ENCODE measurements around the gene MRGPRG.

MRGPRG gene

GRCh38 chr11:3195251-3196160 lies 23.1 kb downstream of the MRGPRG start:
- no peak for DNase-seq (ENCODE audit: low spot score)

GRCh38 chr11:3194016-3194816 lies 24.4 kb downstream of the MRGPRG start:
- DNase-seq (ENCODE audit: low spot score), result no peak

- DNase-seq (ENCODE audit: low spot score), result no peak
These were observed 25.1 kb downstream of the MRGPRG start for GRCh38 chr11:3193373-3194015.

DNA sequence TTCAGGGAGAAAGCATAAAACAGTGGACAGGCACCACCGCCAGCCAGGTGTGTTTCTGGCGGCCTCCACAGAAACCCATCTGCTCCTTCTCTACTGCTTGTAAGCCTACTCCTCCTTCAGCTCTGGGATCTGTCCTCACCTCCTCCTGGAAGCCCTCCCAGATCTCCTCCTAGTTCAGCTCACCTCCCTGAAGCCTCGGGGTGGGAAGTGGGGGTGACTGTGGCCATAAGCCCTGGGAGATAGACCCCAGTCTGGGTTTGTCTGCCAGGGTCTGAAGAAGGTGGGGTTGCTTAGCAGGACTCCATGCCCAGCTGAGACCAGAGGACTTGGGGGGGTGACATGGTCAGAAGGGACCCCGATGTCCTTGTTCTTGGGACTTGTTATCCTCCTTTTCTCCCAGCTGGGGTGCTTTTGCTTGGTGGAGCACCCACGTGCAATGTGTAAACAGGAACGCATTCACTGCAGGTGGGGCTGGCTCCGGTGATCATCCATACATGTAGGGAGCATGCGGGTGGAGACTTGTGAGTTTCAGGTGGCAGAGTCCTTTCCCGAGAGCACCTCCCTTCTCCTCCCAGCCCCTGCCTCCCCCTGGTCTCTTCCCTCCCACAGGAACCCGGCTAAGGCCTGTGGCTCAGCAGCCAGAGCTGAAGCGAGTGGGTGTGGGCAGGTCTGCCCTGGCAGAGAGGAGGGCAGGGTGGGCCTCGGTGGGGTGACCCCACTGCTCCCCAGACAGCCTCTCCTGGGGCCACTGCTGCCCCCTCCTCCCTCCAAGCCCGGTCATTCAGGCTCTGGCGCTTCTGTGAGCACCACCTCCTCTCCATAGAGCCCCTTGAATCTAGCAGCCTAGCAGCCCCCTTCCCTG lies 25.9 kb downstream of the MRGPRG start:
- no peak for DNase-seq (ENCODE audit: low spot score)

GRCh38 chr11:3191586-3192324 lies 26.9 kb downstream of the MRGPRG start:
- DNase-seq (ENCODE audit: low spot score), result no peak

DNA sequence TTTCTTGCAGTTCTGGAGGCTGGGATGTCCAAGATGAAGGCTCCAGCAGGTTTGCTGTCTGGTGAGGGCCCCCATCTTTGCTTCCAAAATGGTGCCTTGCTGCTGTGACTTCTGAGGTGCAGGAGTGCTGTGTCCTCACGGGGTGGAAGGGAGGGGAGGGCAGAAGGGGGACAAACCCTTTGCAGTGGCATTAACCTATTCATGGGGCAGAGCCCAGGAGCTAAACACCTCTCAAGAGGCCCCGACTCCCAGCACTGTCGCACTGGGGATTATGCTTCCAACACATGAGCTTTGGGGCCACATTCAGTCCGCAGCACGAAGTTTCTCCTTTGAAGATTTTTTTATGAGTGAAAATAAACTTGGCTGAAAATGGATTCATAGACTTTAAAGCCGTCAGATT lies 28.0 kb downstream of the MRGPRG start:
- no peak for DNase-seq (ENCODE audit: low spot score)

DNA sequence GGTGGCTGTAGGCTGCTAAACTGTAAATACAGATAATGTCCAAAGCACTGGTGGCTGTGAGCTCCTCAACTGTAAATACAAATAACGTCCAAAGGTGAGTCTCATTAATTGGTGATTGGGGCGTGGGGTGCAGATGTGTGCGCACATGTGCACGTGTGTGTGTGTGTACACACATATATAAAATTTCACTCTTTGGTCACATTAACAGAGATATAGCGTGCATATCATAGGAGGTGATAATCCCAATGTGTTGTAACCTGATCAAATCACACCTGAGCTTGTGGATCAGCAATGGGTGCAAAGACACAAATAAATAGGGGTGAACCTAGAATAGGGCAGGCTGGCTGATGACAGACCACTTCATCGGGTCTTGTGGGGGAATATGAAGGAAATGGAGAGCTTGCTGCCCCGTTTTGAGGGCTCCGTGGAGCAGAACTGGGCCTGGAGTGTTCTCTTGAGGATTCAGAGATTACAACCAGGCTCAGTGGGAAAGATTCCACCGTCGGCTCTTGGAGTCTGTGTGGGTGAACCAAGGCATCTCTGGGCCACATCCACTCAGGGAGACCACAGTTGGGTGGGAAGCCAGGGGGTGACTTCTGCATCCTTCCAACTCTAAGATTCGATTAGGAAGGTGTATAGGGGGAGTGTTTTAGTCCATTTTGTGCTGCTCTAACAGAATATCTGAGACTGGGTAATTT lies 28.6 kb downstream of the MRGPRG start:
- DNase-seq (ENCODE audit: low spot score), result no peak

DNA sequence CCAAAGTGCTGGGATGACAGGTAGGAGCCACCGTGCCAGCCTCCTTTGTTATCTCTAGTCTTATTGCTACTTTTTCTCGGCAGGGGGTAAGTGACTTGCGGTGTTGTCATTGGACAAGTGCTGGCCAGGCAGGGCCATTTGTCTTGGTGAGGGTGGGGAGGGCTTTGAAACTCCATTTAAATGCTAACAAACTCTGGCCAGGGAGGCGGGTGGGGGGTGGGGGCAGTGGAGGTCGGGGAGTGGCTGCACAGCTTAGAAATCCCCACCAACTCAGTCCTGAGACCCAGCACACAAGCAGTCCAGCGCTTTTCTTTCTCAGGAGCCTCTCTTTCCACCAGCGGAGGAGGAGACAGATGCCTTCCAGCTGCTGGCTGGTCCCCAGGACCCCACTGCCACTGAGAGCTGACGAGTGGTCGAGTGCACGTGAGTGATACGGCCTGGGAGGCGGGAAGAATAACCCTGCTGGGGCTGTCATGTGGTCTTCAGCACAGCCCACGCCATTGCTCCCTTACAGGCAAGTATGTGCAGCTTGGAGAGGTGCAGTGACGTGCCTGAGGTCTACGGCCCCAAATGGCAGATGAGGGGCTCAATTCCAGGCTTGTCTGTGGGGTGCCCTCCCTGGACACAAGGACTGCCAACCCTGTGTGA lies 29.3 kb downstream of the MRGPRG start:
- DNase-seq (ENCODE audit: low spot score), result no peak

- no peak for DNase-seq (ENCODE audit: low spot score)
These were observed 30.0 kb downstream of the MRGPRG start for GRCh38 chr11:3188496-3189195.

DNA sequence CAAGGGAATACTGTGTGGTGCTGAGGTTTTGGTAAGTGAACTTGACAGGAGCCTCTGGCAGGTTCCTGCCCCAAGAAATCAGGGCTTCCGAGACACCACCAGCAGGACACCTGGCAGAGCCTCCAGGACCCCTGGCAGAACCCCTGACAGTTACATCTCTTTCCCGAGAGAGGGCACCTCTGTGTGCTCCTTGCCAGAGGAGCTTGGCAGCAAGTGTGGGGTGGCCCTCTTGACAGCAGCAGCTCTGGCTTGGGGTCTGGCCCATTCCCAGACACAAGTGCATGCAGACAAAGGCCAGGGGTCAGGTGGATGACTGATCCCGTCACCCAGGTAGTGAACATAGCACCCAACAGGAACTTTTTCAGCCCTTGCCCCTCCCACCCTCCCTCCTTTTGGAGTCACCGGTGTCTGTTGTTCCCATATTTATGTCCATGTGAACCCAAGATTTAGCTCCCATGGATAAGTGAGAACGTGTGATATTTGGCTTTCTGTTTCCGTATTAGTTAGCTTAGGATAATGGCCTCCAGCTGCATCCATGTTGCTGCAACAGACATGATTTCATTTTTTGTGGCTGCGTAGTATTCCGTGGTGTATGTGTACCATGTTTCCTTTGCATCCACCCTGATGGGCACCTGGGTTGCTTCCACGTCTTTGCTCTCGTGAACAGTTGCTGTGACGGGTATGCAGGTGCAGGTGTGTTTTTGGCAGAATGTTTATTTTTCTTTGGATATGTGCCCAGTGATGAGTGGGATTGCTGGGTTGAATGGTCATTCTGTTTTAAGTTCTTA lies 32.3 kb downstream of the MRGPRG start:
- no peak for DNase-seq (ENCODE audit: low spot score)

DNA sequence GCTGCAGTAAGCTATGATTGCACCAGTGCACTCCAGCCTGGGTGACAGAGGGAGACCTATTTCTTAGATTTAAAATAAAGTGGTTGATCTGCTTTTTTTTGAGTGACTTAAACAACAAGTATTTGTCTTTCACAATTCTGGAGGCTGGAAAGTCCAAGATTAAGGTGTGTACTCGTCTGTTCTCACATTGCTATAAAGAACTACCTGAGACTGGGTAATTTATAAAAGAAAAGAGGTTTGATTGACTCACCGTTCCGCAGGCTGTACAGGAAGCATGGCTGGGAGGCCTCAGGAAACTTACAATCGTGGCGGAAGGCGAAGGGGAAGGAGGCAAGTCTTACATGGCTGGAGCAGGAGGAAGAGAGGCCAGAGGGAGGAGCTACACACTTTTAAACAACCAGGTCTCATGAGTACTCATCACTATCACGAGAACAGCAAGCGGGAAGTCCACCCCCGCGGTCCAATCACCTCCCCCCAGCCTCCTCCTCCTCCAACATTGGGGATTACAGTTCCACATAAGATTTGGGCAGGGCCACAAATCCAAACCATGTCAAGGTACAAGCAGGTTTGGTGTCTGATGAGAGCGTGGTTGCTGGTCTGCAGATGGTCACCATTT lies 33.8 kb downstream of the MRGPRG start:
- no peak for DNase-seq (ENCODE audit: low spot score)

GRCh38 chr11:3183523-3183922 lies 35.1 kb downstream of the MRGPRG start:
- no peak for DNase-seq (ENCODE audit: low spot score)

- DNase-seq (ENCODE audit: low spot score), result no peak
These were observed 36.2 kb downstream of the MRGPRG start for GRCh38 chr11:3182462-3182852.

DNA sequence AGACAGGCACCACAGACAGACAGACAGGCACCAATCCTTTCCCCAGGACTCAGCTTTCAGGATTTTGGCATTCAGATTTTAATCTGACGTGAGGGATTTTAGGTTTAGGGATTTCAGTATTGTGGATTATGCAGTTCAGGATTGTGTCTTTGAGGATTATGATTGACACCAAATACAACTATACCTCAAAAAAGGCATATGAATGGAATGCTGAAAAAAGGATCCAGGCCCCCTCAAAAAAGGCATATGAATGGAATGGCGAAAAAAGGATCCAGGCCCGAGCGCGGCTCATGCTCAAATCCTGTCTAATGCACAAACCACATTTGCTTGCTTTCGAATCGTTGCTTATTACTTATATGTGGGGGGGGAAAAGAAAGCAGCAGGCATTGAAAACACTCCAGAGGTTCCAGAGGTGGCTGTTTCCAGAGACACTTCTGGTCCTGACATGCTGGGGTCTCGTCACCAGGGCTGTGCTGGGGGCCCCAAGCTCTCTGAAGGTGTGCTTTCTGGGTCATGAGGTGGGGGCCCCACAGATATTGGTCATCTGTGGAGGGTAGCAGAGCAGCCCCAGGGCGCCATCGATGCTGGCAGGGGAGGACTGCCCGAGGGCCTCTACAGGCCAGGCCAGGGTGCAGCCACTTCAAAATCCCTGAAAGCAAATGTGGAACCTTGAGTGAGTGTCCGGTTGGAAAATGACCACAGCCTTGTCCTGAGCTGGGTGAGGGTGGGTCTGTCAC lies 36.7 kb downstream of the MRGPRG start:
- DNase-seq (ENCODE audit: low spot score), result no peak

GRCh38 chr11:3180869-3181268 lies 37.7 kb downstream of the MRGPRG start:
- DNase-seq (ENCODE audit: low spot score), result no peak

GRCh38 chr11:3178349-3178748 lies 40.3 kb downstream of the MRGPRG start:
- DNase-seq (ENCODE audit: low spot score), result no peak

DNA sequence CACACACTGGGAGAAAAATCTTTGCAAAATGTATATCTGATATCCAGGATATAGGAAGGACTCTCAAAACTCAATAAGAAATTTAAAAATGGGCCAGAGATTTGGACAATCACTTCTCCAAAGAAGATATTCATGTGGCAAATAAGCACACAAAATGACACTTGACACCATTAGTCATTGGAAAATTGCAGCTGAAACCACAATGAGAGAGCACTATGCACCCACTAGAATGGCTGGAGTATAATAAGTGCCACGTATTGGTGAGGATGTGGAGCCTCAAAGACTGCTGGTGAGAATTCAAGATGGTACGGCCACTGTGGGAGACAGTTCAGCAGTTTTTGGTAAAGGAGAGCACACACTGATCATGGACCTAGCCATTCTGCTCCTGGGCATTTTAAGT lies 40.7 kb downstream of the MRGPRG start:
- no peak for DNase-seq (ENCODE audit: low spot score)
